ENCODE measurements around the gene TNFAIP3. TPM values are rescaled to one million over a fixed set of nuclear protein-coding genes. Genes with fewer than 3 reads are reported as not detected.
"Not testable (repeated sequence)": the region's sequence is repeated elsewhere in the genome, so short reads cannot be mapped to it uniquely, and the experiment has no call there.

The TNFAIP3 gene
- polyA plus RNA-seq, 3 donors: 35.5 to 273 (median 38.4) TPM

DNA sequence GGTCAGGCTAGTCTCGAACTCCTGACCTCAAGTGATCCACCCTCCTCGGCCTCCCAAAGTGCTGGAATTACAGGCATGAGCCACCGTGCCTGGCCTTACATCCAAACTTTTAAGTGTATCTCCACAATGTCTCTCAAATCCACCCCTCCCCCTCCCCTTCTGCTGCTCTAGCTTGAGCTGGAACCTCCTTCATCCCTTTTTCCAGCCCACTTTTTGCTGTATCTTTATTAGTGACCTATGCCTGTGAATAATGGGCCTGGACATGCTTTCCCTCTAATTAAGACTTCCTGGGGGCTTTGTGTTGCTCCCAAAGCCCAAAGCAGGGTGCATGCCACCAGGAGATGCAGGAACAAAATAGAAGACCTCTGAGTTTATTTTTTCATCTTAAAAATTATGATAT is 26.1 kb downstream of the TNFAIP3 start:
- Histone ChIP-seq H4K20me1 (ENCODE audit: insufficient read depth, low read length) (no peaks in the 10 kb centered on the region), H3K4me2 (replicated peaks; ENCODE audit: extremely low read depth, low read length, poor library complexity, severe bottlenecking) (no peak overlapping the region), H3K4me1 (ENCODE audit: control insufficient read depth in 1 of 2, insufficient read depth in 2 of 2, low read length in 2 of 2) (peaks cover 10 to 11% of the 10 kb centered on the region in 2 donors), H3K9ac (ENCODE audit: insufficient read depth, low read length, poor library complexity, severe bottlenecking) (no peak overlapping the region), H3K79me2 (ENCODE audit: insufficient read depth, low read length) (no peaks in the 10 kb centered on the region), H3K4me3 (replicated peaks in 1 of 3; ENCODE audit: low read depth in 2 of 3, low read length in 3 of 3) (no peak overlapping the region), H3K36me3 (replicated peaks in 1 of 2; ENCODE audit: control insufficient read depth in 1 of 2, insufficient read depth in 2 of 2, low read length in 2 of 2) (no peaks in the 10 kb centered on the region), H3K27me3 (ENCODE audit: control insufficient read depth in 2 of 2, insufficient read depth in 2 of 2, low read length in 2 of 2) (no peaks in the 10 kb centered on the region), H3K27ac (ENCODE audit: low read depth in 1 of 2, low read length in 2 of 2) (no peak overlapping the region), H3K9me3 (replicated peaks in 1 of 2; ENCODE audit: control insufficient read depth in 1 of 2, insufficient read depth in 1 of 2, low read length in 2 of 2) (no peaks in the 10 kb centered on the region), H2AFZ (ENCODE audit: insufficient read depth, low read depth, low read length, poor library complexity, severe bottlenecking) (no peak overlapping the region)
- peak overlapping the region in 2 of 7 donors; percentile 9 to 37 for H3K27ac Mint-ChIP-seq
- H3K27me3 Mint-ChIP-seq (ENCODE audit: low read depth in 3 of 3): peaks cover 0 to 2% (median 0%) of the 10 kb centered on the region in 3 donors
- H3K36me3 Mint-ChIP-seq: peaks cover 3 to 4% of the 10 kb centered on the region in 2 donors
- WGBS (ENCODE audit: insufficient coverage): 100% methylated on average over 3 of the region's 3 CpGs
- DNase-seq: no peak
- H3K4me1 Mint-ChIP-seq: peaks cover 16% of the 10 kb centered on the region
- H3K9me3 Mint-ChIP-seq: peaks cover 6 to 12% (median 10%) of the 10 kb centered on the region in 7 donors
- intact Hi-C loops (cut with micrococcal nuclease): no loop called here
- no peak overlapping the region for H3K4me3 Mint-ChIP-seq
- TF ChIP-seq, protein P1, sequence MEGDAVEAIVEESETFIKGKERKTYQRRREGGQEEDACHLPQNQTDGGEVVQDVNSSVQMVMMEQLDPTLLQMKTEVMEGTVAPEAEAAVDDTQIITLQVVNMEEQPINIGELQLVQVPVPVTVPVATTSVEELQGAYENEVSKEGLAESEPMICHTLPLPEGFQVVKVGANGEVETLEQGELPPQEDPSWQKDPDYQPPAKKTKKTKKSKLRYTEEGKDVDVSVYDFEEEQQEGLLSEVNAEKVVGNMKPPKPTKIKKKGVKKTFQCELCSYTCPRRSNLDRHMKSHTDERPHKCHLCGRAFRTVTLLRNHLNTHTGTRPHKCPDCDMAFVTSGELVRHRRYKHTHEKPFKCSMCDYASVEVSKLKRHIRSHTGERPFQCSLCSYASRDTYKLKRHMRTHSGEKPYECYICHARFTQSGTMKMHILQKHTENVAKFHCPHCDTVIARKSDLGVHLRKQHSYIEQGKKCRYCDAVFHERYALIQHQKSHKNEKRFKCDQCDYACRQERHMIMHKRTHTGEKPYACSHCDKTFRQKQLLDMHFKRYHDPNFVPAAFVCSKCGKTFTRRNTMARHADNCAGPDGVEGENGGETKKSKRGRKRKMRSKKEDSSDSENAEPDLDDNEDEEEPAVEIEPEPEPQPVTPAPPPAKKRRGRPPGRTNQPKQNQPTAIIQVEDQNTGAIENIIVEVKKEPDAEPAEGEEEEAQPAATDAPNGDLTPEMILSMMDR (IDR thresholded peaks at IDR 0.05): no peak

DNA sequence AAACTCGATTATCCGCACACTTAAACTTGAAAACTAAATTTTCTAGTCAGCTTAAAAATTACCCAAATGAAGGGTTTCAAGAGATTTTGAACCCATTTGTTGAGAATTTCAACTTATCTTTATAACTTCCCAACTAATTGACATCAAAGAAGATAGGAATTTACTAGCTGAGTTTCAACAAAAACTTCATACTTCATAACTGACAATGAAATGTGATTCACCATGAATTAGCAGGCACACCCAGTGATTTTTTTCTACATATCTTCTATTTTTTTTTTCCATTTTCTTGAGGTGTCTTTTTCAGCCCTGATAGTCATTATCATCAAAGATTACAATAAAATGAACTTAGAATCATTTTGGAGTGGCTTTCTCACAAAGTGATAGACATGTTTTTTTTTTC is 26.7 kb downstream of the TNFAIP3 start:
- TF ChIP-seq, protein P1 (IDR thresholded peaks at IDR 0.05): no peak
- H3K4me1 Mint-ChIP-seq: peaks cover 16% of the 10 kb centered on the region
- H3K36me3 Mint-ChIP-seq: peaks cover under 1 to 3% of the 10 kb centered on the region in 2 donors
- peaks cover 10 to 11% of the 10 kb centered on the region in 2 donors for H3K4me1 ChIP-seq (ENCODE audit: control insufficient read depth in 1 of 2, insufficient read depth in 2 of 2, low read length in 2 of 2)
- H3K27ac ChIP-seq (ENCODE audit: low read depth in 1 of 2, low read length in 2 of 2): no peak overlapping the region
- DNase-seq: no peak
- no peak overlapping the region for H3K27ac Mint-ChIP-seq
- no peak overlapping the region for H3K9ac ChIP-seq (ENCODE audit: insufficient read depth, low read length, poor library complexity, severe bottlenecking)
- no peak overlapping the region for H3K4me3 ChIP-seq (replicated peaks in 1 of 3; ENCODE audit: low read depth in 2 of 3, low read length in 3 of 3)
- no peaks in the 10 kb centered on the region for H3K27me3 ChIP-seq (ENCODE audit: control insufficient read depth in 2 of 2, insufficient read depth in 2 of 2, low read length in 2 of 2)
- WGBS (ENCODE audit: insufficient coverage): no CpG with 5 or more reads among the region's 2 CpGs
- H3K79me2 ChIP-seq (ENCODE audit: insufficient read depth, low read length): no peaks in the 10 kb centered on the region
- H3K4me3 Mint-ChIP-seq: no peak overlapping the region
- peaks cover under 1 to 6% (median 5%) of the 10 kb centered on the region in 7 donors for H3K9me3 Mint-ChIP-seq
- no peaks in the 10 kb centered on the region for H4K20me1 ChIP-seq (ENCODE audit: insufficient read depth, low read length)
- intact Hi-C loops (cut with micrococcal nuclease): no loop called here
- no peaks in the 10 kb centered on the region for H3K36me3 ChIP-seq (replicated peaks in 1 of 2; ENCODE audit: control insufficient read depth in 1 of 2, insufficient read depth in 2 of 2, low read length in 2 of 2)
- no peak overlapping the region for H2AFZ ChIP-seq (ENCODE audit: insufficient read depth, low read depth, low read length, poor library complexity, severe bottlenecking)
- H3K4me2 ChIP-seq (replicated peaks; ENCODE audit: extremely low read depth, low read length, poor library complexity, severe bottlenecking): no peak overlapping the region
- H3K9me3 ChIP-seq (replicated peaks in 1 of 2; ENCODE audit: control insufficient read depth in 1 of 2, insufficient read depth in 1 of 2, low read length in 2 of 2): no peaks in the 10 kb centered on the region
- peaks cover 0 to 2% (median 0%) of the 10 kb centered on the region in 3 donors for H3K27me3 Mint-ChIP-seq (ENCODE audit: low read depth in 3 of 3)

DNA sequence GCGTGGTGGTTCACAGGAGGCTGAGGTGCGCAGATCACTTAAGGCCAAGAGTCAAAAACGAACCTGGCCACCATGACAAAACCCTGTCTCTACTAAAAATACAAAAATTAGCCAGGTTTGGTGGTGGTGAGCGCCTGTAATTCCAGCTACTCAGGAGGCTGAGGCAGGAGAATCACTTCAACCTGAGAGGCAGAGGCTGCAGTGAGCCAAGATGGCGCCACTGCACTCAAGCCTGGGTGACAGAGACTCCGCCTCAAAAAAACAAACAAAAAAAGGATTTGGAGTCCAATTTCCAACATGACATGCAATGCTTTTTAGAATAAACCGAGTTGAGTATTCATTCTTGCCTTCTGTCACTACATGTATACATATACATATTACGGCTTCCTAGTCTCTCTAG is 27.3 kb downstream of the TNFAIP3 start:
- H4K20me1 ChIP-seq (ENCODE audit: insufficient read depth, low read length); H3K36me3 Mint-ChIP-seq; H3K36me3 ChIP-seq (replicated peaks in 1 of 2; ENCODE audit: control insufficient read depth in 1 of 2, insufficient read depth in 2 of 2, low read length in 2 of 2); H3K4me3 Mint-ChIP-seq; H3K4me2 ChIP-seq (replicated peaks; ENCODE audit: extremely low read depth, low read length, poor library complexity, severe bottlenecking); H3K27me3 ChIP-seq (ENCODE audit: control insufficient read depth in 2 of 2, insufficient read depth in 2 of 2, low read length in 2 of 2); H3K79me2 ChIP-seq (ENCODE audit: insufficient read depth, low read length); H3K9me3 ChIP-seq (replicated peaks in 1 of 2; ENCODE audit: control insufficient read depth in 1 of 2, insufficient read depth in 1 of 2, low read length in 2 of 2); H3K27ac ChIP-seq (ENCODE audit: low read depth in 1 of 2, low read length in 2 of 2); H3K27ac Mint-ChIP-seq; H3K4me3 ChIP-seq (replicated peaks in 1 of 3; ENCODE audit: low read depth in 2 of 3, low read length in 3 of 3); H2AFZ ChIP-seq (ENCODE audit: insufficient read depth, low read depth, low read length, poor library complexity, severe bottlenecking); H3K9ac ChIP-seq (ENCODE audit: insufficient read depth, low read length, poor library complexity, severe bottlenecking); H3K27me3 Mint-ChIP-seq (ENCODE audit: low read depth in 3 of 3); intact Hi-C loops (cut with micrococcal nuclease); H3K9me3 Mint-ChIP-seq; DNase-seq: not testable (repeated sequence)
- 100% methylated on average over 3 of the region's 8 CpGs for WGBS (ENCODE audit: insufficient coverage)
- H3K4me1 Mint-ChIP-seq: peaks cover 16% of the 10 kb centered on the region
- peaks cover 10 to 11% of the 10 kb centered on the region in 2 donors for H3K4me1 ChIP-seq (ENCODE audit: control insufficient read depth in 1 of 2, insufficient read depth in 2 of 2, low read length in 2 of 2)
